HepG2 (cell line): ENCODE measurements around the gene CIAPIN1. TPM values are rescaled to one million over a fixed set of nuclear protein-coding genes. Genes with fewer than 3 reads are reported as not detected.

Source experiments
- ASH2L ChIP-seq: fragments of 300-600, 200-600 bp; sonication (generic); IDR thresholded peaks from 2 replicates; pipeline ENCODE4 v1.7.0; 2017; ENCODE audit warnings: low read depth, mild to moderate bottlenecking, moderate library complexity, mixed read lengths, low read length; ENCODE audit not compliant: insufficient read length
- KLF12 ChIP-seq: sonication (generic); formaldehyde crosslinking; IDR thresholded peaks from 2 replicates; pipeline ENCODE4 v1.4.0; 2020; ENCODE audit warnings: missing genetic modification reagents, borderline replicate concordance
- MAFF ChIP-seq: IDR thresholded peaks from 2 replicates; pipeline ENCODE4 v1.6.1; 2011; ENCODE audit warnings: low read depth, low read length, improper control_type of control experiment
- MAZ ChIP-seq, 2 experiments: sonication (generic) in 1 of 2; formaldehyde crosslinking in 1 of 2; IDR thresholded peaks; 2 replicates each; pipeline versions ENCODE4 v1.5.0 to v1.6.1; 2012 to 2020; ENCODE audit warnings: low read depth in 2 of 2, mild to moderate bottlenecking in 2 of 2, borderline replicate concordance in 1 of 2, improper control_type of control experiment in 1 of 2, low read length in 1 of 2, missing genetic modification reagents in 1 of 2, moderate library complexity in 1 of 2
- SMC3 ChIP-seq: IDR thresholded peaks from 2 replicates; pipeline ENCODE4 v1.6.1; 2011; ENCODE audit warnings: low read length, improper control_type of control experiment
- SP1 ChIP-seq, 2 experiments: fragments of 450-650 bp in 1 of 2; sonication (generic) in 1 of 2; formaldehyde crosslinking in 1 of 2; IDR thresholded peaks; 2 replicates each; pipeline versions ENCODE4 v1.4.0 to v1.6.1; 2016 to 2020; ENCODE audit warnings: missing genetic modification reagents in 1 of 2
- STAG1 ChIP-seq: sonication (generic); formaldehyde crosslinking; IDR thresholded peaks from 2 replicates; pipeline ENCODE4 v1.4.0; 2020; ENCODE audit warnings: missing genetic modification reagents
- TBX2 ChIP-seq: sonication (generic); formaldehyde crosslinking; IDR thresholded peaks from 2 replicates; pipeline ENCODE4 v1.5.0; 2020; ENCODE audit warnings: missing genetic modification reagents, mild to moderate bottlenecking, borderline replicate concordance
- TOPORS ChIP-seq: sonication (generic); formaldehyde crosslinking; IDR thresholded peaks from 2 replicates; pipeline ENCODE4 v1.8.0; 2023; ENCODE audit warnings: mild to moderate bottlenecking, missing genetic modification reagents
- ZBTB10 ChIP-seq: sonication (generic); formaldehyde crosslinking; IDR thresholded peaks from 2 replicates; pipeline ENCODE4 v1.4.0; 2020; ENCODE audit warnings: missing genetic modification reagents, borderline replicate concordance
- ZFP82 ChIP-seq: sonication (generic); formaldehyde crosslinking; IDR thresholded peaks from 2 replicates; pipeline ENCODE4 v1.5.1; 2020; ENCODE audit warnings: mild to moderate bottlenecking, missing genetic modification reagents, borderline replicate concordance
- ZNF234 ChIP-seq: sonication (generic); formaldehyde crosslinking; conservative IDR thresholded peaks from 2 replicates; pipeline ENCODE4 v1.5.1; 2020; ENCODE audit warnings: mild to moderate bottlenecking, missing genetic modification reagents
- ZNF567 ChIP-seq: sonication (generic); formaldehyde crosslinking; IDR thresholded peaks from 2 replicates; pipeline ENCODE4 v1.8.1; 2023; ENCODE audit warnings: mild to moderate bottlenecking, missing genetic modification reagents, borderline replicate concordance
- polyA plus RNA-seq, 8 experiments: library from polyadenylated mRNA; depleted of rRNA in 3 of 8; stranded (reverse) in 7 of 8; unstranded in 1 of 8; fragments of >200 nt; fragmentation: Illumina TruSeq in 4 of 8; extraction: Trizol in 4 of 8; gene quantifications; 2 replicates each; pipeline versions ENCODE4 v1.2.1 to v1.2.3, GENCODE V29; 2011 to 2016; ENCODE audit warnings: low read depth in 4 of 8, missing spikeins in 1 of 8, mixed read lengths in 1 of 8; ENCODE audit not compliant: insufficient read depth in 1 of 8
- total RNA-seq, 5 experiments: library from RNA; depleted of rRNA; stranded (reverse); fragments of >200 nt; fragmentation: Illumina TruSeq; extraction: Trizol; gene quantifications; 2 replicates each; pipeline ENCODE4 v1.2.3, GENCODE V29; 2016; ENCODE audit warnings: low read depth in 1 of 5
- TF ChIP-seq, protein P1 (sequence below): sonication (generic); IDR thresholded peaks from 2 replicates; pipeline ENCODE4 v1.6.1; 2016; ENCODE audit warnings: low read depth, borderline replicate concordance
- TF ChIP-seq, protein P2 (sequence below): sonication (generic); formaldehyde crosslinking; IDR thresholded peaks from 2 replicates; pipeline ENCODE4 v1.5.1; 2020; ENCODE audit warnings: missing genetic modification reagents, mild to moderate bottlenecking, borderline replicate concordance
- TF ChIP-seq, protein P3 (sequence below): sonication (generic); formaldehyde crosslinking; IDR thresholded peaks from 2 replicates; pipeline ENCODE4 v1.5.1; 2020; ENCODE audit warnings: mild to moderate bottlenecking, missing genetic modification reagents, moderate library complexity

The CIAPIN1 gene
- total and polyA plus RNA-seq, 2 of the 13 experiments (the other 11 are each of a cell fraction or from before 2014, with no cell fraction given), result 69.3 to 89.7 TPM

DNA sequence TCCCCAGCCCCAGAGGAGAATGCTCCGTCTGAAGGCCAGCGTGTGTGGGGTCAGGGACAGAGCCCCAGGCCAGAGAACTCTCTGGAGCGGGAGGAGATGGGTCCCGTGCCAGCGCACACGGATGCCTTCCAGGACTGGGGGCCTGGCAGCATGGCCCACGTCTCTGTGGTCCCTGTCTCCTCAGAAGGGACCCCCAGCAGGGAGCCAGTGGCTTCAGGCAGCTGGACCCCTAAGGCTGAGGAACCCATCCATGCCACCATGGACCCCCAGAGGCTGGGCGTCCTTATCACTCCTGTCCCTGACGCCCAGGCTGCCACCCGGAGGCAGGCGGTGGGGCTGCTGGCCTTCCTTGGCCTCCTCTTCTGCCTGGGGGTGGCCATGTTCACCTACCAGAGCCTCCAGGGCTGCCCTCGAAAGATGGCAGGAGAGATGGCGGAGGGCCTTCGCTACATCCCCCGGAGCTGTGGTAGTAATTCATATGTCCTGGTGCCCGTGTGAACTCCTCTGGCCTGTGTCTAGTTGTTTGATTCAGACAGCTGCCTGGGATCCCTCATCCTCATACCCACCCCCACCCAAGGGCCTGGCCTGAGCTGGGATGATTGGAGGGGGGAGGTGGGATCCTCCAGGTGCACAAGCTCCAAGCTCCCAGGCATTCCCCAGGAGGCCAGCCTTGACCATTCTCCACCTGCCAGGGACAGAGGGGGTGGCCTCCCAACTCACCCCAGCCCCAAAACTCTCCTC lies 64.5 kb downstream of the CIAPIN1 start (continued):
- TF ChIP-seq SP1 (IDR thresholded peaks at IDR 0.05) (no peak), SP1 (CRISPR knock-in tag; IDR thresholded peaks at IDR 0.05) (0 out of 2 replicates have a peak, but pooled peaks have one; percentile 11), MAZ (IDR thresholded peaks at IDR 0.05; ENCODE audit: borderline replicate concordance, low read depth, low read length) (no peak), MAZ (CRISPR knock-in tag; IDR thresholded peaks at IDR 0.05; ENCODE audit: low read depth) (0 out of 2 replicates have a peak, but pooled peaks have one; percentile 33), ZNF234 (CRISPR knock-in tag) (no peak), ASH2L (no peak), STAG1 (peak; percentile 49), ZBTB10 (CRISPR knock-in tag) (no peak), ZNF567 (CRISPR knock-in tag) (peak; percentile 52; the same call in 1 of the 2 replicates), ZFP82 (CRISPR knock-in tag) (no peak), SMC3 (no peak), TBX2 (CRISPR knock-in tag) (0 out of 2 replicates have a peak, but pooled peaks have one; percentile 9), KLF12 (CRISPR knock-in tag) (no peak), TOPORS (0 out of 2 replicates have a peak, but pooled peaks have one; percentile 32), MAFF (no peak)
- TF ChIP-seq, protein P1, sequence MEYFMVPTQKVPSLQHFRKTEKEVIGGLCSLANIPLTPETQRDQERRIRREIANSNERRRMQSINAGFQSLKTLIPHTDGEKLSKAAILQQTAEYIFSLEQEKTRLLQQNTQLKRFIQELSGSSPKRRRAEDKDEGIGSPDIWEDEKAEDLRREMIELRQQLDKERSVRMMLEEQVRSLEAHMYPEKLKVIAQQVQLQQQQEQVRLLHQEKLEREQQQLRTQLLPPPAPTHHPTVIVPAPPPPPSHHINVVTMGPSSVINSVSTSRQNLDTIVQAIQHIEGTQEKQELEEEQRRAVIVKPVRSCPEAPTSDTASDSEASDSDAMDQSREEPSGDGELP, result no peak
- TF ChIP-seq, protein P2, sequence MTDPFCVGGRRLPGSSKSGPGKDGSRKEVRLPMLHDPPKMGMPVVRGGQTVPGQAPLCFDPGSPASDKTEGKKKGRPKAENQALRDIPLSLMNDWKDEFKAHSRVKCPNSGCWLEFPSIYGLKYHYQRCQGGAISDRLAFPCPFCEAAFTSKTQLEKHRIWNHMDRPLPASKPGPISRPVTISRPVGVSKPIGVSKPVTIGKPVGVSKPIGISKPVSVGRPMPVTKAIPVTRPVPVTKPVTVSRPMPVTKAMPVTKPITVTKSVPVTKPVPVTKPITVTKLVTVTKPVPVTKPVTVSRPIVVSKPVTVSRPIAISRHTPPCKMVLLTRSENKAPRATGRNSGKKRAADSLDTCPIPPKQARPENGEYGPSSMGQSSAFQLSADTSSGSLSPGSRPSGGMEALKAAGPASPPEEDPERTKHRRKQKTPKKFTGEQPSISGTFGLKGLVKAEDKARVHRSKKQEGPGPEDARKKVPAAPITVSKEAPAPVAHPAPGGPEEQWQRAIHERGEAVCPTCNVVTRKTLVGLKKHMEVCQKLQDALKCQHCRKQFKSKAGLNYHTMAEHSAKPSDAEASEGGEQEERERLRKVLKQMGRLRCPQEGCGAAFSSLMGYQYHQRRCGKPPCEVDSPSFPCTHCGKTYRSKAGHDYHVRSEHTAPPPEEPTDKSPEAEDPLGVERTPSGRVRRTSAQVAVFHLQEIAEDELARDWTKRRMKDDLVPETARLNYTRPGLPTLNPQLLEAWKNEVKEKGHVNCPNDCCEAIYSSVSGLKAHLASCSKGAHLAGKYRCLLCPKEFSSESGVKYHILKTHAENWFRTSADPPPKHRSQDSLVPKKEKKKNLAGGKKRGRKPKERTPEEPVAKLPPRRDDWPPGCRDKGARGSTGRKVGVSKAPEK, result 0 out of 2 replicates have a peak, but pooled peaks have one; percentile 25
- TF ChIP-seq, protein P3, sequence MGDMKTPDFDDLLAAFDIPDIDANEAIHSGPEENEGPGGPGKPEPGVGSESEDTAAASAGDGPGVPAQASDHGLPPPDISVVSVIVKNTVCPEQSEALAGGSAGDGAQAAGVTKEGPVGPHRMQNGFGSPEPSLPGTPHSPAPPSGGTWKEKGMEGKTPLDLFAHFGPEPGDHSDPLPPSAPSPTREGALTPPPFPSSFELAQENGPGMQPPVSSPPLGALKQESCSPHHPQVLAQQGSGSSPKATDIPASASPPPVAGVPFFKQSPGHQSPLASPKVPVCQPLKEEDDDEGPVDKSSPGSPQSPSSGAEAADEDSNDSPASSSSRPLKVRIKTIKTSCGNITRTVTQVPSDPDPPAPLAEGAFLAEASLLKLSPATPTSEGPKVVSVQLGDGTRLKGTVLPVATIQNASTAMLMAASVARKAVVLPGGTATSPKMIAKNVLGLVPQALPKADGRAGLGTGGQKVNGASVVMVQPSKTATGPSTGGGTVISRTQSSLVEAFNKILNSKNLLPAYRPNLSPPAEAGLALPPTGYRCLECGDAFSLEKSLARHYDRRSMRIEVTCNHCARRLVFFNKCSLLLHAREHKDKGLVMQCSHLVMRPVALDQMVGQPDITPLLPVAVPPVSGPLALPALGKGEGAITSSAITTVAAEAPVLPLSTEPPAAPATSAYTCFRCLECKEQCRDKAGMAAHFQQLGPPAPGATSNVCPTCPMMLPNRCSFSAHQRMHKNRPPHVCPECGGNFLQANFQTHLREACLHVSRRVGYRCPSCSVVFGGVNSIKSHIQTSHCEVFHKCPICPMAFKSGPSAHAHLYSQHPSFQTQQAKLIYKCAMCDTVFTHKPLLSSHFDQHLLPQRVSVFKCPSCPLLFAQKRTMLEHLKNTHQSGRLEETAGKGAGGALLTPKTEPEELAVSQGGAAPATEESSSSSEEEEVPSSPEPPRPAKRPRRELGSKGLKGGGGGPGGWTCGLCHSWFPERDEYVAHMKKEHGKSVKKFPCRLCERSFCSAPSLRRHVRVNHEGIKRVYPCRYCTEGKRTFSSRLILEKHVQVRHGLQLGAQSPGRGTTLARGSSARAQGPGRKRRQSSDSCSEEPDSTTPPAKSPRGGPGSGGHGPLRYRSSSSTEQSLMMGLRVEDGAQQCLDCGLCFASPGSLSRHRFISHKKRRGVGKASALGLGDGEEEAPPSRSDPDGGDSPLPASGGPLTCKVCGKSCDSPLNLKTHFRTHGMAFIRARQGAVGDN (CRISPR knock-in tag), result peak; percentile 33; the same call in 1 of the 2 replicates
